Measurements from ENCODE around the gene HDAC11. TPM values are rescaled to one million over a fixed set of nuclear protein-coding genes. Genes with fewer than 3 reads are reported as not detected.

The HDAC11 gene
- total and polyA plus RNA-seq, 9 of the 15 experiments (the other 6 are each of a cell fraction or from before 2014, with no cell fraction given): 0.60 to 6.0 (median 4.5) TPM

GRCh38 chr3:13484851-13485590 lies 4.9 kb downstream of the HDAC11 start (continued):
- TF ChIP-seq HDAC6 (IDR thresholded peaks at IDR 0.05; ENCODE audit: low read depth, low read length) (no peak), RBFOX2 (IDR thresholded peaks at IDR 0.05; ENCODE audit: low read depth, low read length) (peak; percentile 68), ZNF511 (CRISPR knock-in tag; IDR thresholded peaks at IDR 0.05) (no peak), CBFA2T3 (IDR thresholded peaks at IDR 0.05) (peak; percentile 98), LEF1 (IDR thresholded peaks at IDR 0.05) (peak; percentile 90), HMBOX1 (IDR thresholded peaks at IDR 0.05) (peak; percentile 84), TCFL5 (CRISPR knock-in tag; conservative IDR thresholded peaks at IDR 0.05) (no peak), ZBTB2 (IDR thresholded peaks at IDR 0.05) (peak; percentile 85; the same call in 1 of the 2 replicates), GMEB1 (CRISPR knock-in tag; IDR thresholded peaks at IDR 0.05) (no peak), ARNT (IDR thresholded peaks at IDR 0.05) (peak in 1 of 2 experiments; percentile 85; a peak in 3 of 4 replicates), L3MBTL2 (IDR thresholded peaks at IDR 0.05) (peak; percentile 99), TFAM (CRISPR knock-in tag; conservative IDR thresholded peaks at IDR 0.05) (no peak), STAG1 (CRISPR knock-in tag; IDR thresholded peaks at IDR 0.05; ENCODE audit: borderline replicate concordance) (no peak), MTA1 (IDR thresholded peaks at IDR 0.05; ENCODE audit: borderline replicate concordance) (no peak), GATAD2B (IDR thresholded peaks at IDR 0.05; ENCODE audit: borderline replicate concordance) (peak; percentile 79), PREB (CRISPR knock-in tag; IDR thresholded peaks at IDR 0.05) (no peak), SAP30 (IDR thresholded peaks at IDR 0.05; ENCODE audit: borderline replicate concordance, insufficient read depth, low read depth, low read length, poor library complexity, severe bottlenecking) (no peak), ELF4 (CRISPR knock-in tag; IDR thresholded peaks at IDR 0.05) (peak; percentile 91), ZNF76 (CRISPR knock-in tag; IDR thresholded peaks at IDR 0.05; ENCODE audit: borderline replicate concordance) (peak; percentile 61; the same call in 1 of the 2 replicates), E2F5 (CRISPR knock-in tag; IDR thresholded peaks at IDR 0.05) (no peak), HDAC3 (IDR thresholded peaks at IDR 0.05; ENCODE audit: borderline replicate concordance, partially characterized antibody) (no peak), ZNF551 (CRISPR knock-in tag; IDR thresholded peaks at IDR 0.05) (no peak)

Data from K562 (cell line).